Mucosa of stomach (tissue), 1 donor: Measurements from ENCODE around the gene MAEA.
"Not testable (repeated sequence)": the region's sequence is repeated elsewhere in the genome, so short reads cannot be mapped to it uniquely, and the experiment has no call there.

Source experiments
- H3K27me3 ChIP-seq: one replicate; pipeline ENCODE4 v1.7.0; 2013; ENCODE audit warnings: mild to moderate bottlenecking, low read length; ENCODE audit not compliant: control insufficient read depth, insufficient read depth
- H3K36me3 ChIP-seq: one replicate; pipeline ENCODE4 v1.7.0; 2013; ENCODE audit warnings: low read length; ENCODE audit not compliant: control insufficient read depth, insufficient read depth
- H3K4me1 ChIP-seq: one replicate; pipeline ENCODE4 v1.7.0; 2013; ENCODE audit warnings: mild to moderate bottlenecking, low read length; ENCODE audit not compliant: control insufficient read depth, insufficient read depth
- H3K4me3 ChIP-seq: one replicate; pipeline ENCODE4 v1.7.0; 2013; ENCODE audit warnings: low read length
- H3K9ac ChIP-seq: one replicate; pipeline ENCODE4 v1.7.0; 2013; ENCODE audit warnings: mild to moderate bottlenecking, low read length, moderate library complexity
- H3K9me3 ChIP-seq: one replicate; pipeline ENCODE4 v1.7.0; 2013; ENCODE audit warnings: mild to moderate bottlenecking, low read length, moderate library complexity; ENCODE audit not compliant: control insufficient read depth
- donor health status: Pancreatic carcinoma.

The MAEA gene

GRCh38 chr4:1369091-1369450 lies 79.4 kb downstream of the MAEA start:
- Histone ChIP-seq H3K9me3 (no peaks in the 10 kb centered on the region), H3K36me3 (no peaks in the 10 kb centered on the region), H3K4me1 (no peaks in the 10 kb centered on the region), H3K27me3 (no peaks in the 10 kb centered on the region), H3K4me3 (no peak overlapping the region), H3K9ac (no peak overlapping the region)

- no peak overlapping the region for H3K4me3 ChIP-seq
- no peaks in the 10 kb centered on the region for H3K9me3 ChIP-seq
- H3K27me3 ChIP-seq, result no peaks in the 10 kb centered on the region
- H3K36me3 ChIP-seq, result no peaks in the 10 kb centered on the region
- H3K9ac ChIP-seq, result no peak overlapping the region
- no peaks in the 10 kb centered on the region for H3K4me1 ChIP-seq
Observed at GRCh38 chr4:1369479-1370079, 79.9 kb downstream of the MAEA start.

- H3K36me3 ChIP-seq, result no peaks in the 10 kb centered on the region
- H3K9ac ChIP-seq, result no peak overlapping the region
- H3K4me3 ChIP-seq, result no peak overlapping the region
- H3K4me1 ChIP-seq, result no peaks in the 10 kb centered on the region
- no peaks in the 10 kb centered on the region for H3K27me3 ChIP-seq
- no peaks in the 10 kb centered on the region for H3K9me3 ChIP-seq
Observed at GRCh38 chr4:1370321-1371124, 80.8 kb downstream of the MAEA start.

- Histone ChIP-seq H3K9me3 (no peaks in the 10 kb centered on the region), H3K4me3 (no peak overlapping the region), H3K4me1 (no peaks in the 10 kb centered on the region), H3K36me3 (no peaks in the 10 kb centered on the region), H3K9ac (no peak overlapping the region), H3K27me3 (no peaks in the 10 kb centered on the region)
Observed at GRCh38 chr4:1371176-1372165, 81.8 kb downstream of the MAEA start.

GRCh38 chr4:1372576-1372975 lies 82.9 kb downstream of the MAEA start:
- not testable (repeated sequence) for H3K4me1 ChIP-seq, H3K27me3 ChIP-seq, H3K9me3 ChIP-seq, H3K36me3 ChIP-seq, H3K4me3 ChIP-seq, H3K9ac ChIP-seq

- H3K4me1 ChIP-seq, result no peaks in the 10 kb centered on the region
- no peaks in the 10 kb centered on the region for H3K9me3 ChIP-seq
- no peak overlapping the region for H3K4me3 ChIP-seq
- H3K27me3 ChIP-seq, result no peaks in the 10 kb centered on the region
- no peaks in the 10 kb centered on the region for H3K36me3 ChIP-seq
- H3K9ac ChIP-seq, result no peak overlapping the region
Observed at GRCh38 chr4:1373892-1374705, 84.4 kb downstream of the MAEA start.

- Histone ChIP-seq H3K4me3 (no peak overlapping the region), H3K36me3 (no peaks in the 10 kb centered on the region), H3K9ac (no peak overlapping the region), H3K27me3 (no peaks in the 10 kb centered on the region), H3K9me3 (no peaks in the 10 kb centered on the region), H3K4me1 (no peaks in the 10 kb centered on the region)
Observed at GRCh38 chr4:1374706-1375045, 85.0 kb downstream of the MAEA start.

- Histone ChIP-seq H3K36me3 (no peaks in the 10 kb centered on the region), H3K4me3 (no peak overlapping the region), H3K4me1 (no peaks in the 10 kb centered on the region), H3K9ac (no peak overlapping the region), H3K9me3 (no peaks in the 10 kb centered on the region), H3K27me3 (no peaks in the 10 kb centered on the region)
Observed at GRCh38 chr4:1375051-1375721, 85.5 kb downstream of the MAEA start.

GRCh38 chr4:1375761-1376322 lies 86.2 kb downstream of the MAEA start:
- Histone ChIP-seq H3K4me3 (no peak overlapping the region), H3K27me3 (no peaks in the 10 kb centered on the region), H3K9ac (no peak overlapping the region), H3K4me1 (no peaks in the 10 kb centered on the region), H3K9me3 (no peaks in the 10 kb centered on the region), H3K36me3 (no peaks in the 10 kb centered on the region)

- Histone ChIP-seq H3K27me3 (no peaks in the 10 kb centered on the region), H3K36me3 (no peaks in the 10 kb centered on the region), H3K4me1 (no peaks in the 10 kb centered on the region), H3K9ac (no peak overlapping the region), H3K4me3 (no peak overlapping the region), H3K9me3 (no peaks in the 10 kb centered on the region)
Observed at GRCh38 chr4:1376391-1376840, 86.7 kb downstream of the MAEA start.
